ENCODE measurements around the gene APBB2.

DNA sequence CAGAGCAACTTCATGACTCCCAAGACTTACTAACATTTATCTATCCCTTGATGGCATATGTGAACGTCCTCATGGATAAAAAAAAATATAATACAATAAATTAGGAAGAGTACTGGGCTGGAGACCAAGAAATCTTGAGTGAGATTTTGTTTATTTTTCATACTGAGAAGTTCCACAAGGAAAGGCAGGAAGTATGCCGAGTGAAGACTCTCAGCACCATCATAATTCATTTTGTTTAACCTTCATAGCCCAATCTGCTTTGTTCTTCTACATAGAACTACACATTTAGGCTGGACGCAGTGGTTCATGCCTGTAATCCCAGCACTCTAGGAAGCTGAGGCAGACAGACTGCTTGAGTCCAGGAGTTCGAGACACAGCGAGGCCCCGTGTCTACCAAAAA, 266.3 kb downstream of the APBB2 start:
- TF ChIP-seq ZBTB21 (CRISPR knock-in tag; IDR thresholded peaks at IDR 0.05; ENCODE audit: borderline replicate concordance) (no peak), SMAD3 (CRISPR knock-in tag; IDR thresholded peaks at IDR 0.05; ENCODE audit: borderline replicate concordance) (no peak), JUN (CRISPR knock-in tag; IDR thresholded peaks at IDR 0.05) (no peak), IRF2 (CRISPR knock-in tag; IDR thresholded peaks at IDR 0.05; ENCODE audit: borderline replicate concordance, low read depth) (no peak), SMAD4 (CRISPR knock-in tag; IDR thresholded peaks at IDR 0.05) (no peak), SP1 (CRISPR knock-in tag; conservative IDR thresholded peaks at IDR 0.05) (no peak), ETV6 (CRISPR knock-in tag; IDR thresholded peaks at IDR 0.05) (no peak), ZNF416 (CRISPR knock-in tag; IDR thresholded peaks at IDR 0.05) (no peak), FOXJ3 (CRISPR knock-in tag; IDR thresholded peaks at IDR 0.05; ENCODE audit: borderline replicate concordance) (no peak)
- TF ChIP-seq, protein P1, sequence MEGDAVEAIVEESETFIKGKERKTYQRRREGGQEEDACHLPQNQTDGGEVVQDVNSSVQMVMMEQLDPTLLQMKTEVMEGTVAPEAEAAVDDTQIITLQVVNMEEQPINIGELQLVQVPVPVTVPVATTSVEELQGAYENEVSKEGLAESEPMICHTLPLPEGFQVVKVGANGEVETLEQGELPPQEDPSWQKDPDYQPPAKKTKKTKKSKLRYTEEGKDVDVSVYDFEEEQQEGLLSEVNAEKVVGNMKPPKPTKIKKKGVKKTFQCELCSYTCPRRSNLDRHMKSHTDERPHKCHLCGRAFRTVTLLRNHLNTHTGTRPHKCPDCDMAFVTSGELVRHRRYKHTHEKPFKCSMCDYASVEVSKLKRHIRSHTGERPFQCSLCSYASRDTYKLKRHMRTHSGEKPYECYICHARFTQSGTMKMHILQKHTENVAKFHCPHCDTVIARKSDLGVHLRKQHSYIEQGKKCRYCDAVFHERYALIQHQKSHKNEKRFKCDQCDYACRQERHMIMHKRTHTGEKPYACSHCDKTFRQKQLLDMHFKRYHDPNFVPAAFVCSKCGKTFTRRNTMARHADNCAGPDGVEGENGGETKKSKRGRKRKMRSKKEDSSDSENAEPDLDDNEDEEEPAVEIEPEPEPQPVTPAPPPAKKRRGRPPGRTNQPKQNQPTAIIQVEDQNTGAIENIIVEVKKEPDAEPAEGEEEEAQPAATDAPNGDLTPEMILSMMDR (IDR thresholded peaks at IDR 0.05), result no peak
- TF ChIP-seq, protein P2, sequence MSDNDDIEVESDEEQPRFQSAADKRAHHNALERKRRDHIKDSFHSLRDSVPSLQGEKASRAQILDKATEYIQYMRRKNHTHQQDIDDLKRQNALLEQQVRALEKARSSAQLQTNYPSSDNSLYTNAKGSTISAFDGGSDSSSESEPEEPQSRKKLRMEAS (CRISPR knock-in tag; IDR thresholded peaks at IDR 0.05), result no peak
- TF ChIP-seq, protein P3, sequence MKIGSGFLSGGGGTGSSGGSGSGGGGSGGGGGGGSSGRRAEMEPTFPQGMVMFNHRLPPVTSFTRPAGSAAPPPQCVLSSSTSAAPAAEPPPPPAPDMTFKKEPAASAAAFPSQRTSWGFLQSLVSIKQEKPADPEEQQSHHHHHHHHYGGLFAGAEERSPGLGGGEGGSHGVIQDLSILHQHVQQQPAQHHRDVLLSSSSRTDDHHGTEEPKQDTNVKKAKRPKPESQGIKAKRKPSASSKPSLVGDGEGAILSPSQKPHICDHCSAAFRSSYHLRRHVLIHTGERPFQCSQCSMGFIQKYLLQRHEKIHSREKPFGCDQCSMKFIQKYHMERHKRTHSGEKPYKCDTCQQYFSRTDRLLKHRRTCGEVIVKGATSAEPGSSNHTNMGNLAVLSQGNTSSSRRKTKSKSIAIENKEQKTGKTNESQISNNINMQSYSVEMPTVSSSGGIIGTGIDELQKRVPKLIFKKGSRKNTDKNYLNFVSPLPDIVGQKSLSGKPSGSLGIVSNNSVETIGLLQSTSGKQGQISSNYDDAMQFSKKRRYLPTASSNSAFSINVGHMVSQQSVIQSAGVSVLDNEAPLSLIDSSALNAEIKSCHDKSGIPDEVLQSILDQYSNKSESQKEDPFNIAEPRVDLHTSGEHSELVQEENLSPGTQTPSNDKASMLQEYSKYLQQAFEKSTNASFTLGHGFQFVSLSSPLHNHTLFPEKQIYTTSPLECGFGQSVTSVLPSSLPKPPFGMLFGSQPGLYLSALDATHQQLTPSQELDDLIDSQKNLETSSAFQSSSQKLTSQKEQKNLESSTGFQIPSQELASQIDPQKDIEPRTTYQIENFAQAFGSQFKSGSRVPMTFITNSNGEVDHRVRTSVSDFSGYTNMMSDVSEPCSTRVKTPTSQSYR (CRISPR knock-in tag; IDR thresholded peaks at IDR 0.05), result no peak
- TF ChIP-seq, protein P4, sequence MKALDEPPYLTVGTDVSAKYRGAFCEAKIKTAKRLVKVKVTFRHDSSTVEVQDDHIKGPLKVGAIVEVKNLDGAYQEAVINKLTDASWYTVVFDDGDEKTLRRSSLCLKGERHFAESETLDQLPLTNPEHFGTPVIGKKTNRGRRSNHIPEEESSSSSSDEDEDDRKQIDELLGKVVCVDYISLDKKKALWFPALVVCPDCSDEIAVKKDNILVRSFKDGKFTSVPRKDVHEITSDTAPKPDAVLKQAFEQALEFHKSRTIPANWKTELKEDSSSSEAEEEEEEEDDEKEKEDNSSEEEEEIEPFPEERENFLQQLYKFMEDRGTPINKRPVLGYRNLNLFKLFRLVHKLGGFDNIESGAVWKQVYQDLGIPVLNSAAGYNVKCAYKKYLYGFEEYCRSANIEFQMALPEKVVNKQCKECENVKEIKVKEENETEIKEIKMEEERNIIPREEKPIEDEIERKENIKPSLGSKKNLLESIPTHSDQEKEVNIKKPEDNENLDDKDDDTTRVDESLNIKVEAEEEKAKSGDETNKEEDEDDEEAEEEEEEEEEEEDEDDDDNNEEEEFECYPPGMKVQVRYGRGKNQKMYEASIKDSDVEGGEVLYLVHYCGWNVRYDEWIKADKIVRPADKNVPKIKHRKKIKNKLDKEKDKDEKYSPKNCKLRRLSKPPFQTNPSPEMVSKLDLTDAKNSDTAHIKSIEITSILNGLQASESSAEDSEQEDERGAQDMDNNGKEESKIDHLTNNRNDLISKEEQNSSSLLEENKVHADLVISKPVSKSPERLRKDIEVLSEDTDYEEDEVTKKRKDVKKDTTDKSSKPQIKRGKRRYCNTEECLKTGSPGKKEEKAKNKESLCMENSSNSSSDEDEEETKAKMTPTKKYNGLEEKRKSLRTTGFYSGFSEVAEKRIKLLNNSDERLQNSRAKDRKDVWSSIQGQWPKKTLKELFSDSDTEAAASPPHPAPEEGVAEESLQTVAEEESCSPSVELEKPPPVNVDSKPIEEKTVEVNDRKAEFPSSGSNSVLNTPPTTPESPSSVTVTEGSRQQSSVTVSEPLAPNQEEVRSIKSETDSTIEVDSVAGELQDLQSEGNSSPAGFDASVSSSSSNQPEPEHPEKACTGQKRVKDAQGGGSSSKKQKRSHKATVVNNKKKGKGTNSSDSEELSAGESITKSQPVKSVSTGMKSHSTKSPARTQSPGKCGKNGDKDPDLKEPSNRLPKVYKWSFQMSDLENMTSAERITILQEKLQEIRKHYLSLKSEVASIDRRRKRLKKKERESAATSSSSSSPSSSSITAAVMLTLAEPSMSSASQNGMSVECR (CRISPR knock-in tag; IDR thresholded peaks at IDR 0.05; ENCODE audit: borderline replicate concordance), result no peak
- TF ChIP-seq, protein P5, sequence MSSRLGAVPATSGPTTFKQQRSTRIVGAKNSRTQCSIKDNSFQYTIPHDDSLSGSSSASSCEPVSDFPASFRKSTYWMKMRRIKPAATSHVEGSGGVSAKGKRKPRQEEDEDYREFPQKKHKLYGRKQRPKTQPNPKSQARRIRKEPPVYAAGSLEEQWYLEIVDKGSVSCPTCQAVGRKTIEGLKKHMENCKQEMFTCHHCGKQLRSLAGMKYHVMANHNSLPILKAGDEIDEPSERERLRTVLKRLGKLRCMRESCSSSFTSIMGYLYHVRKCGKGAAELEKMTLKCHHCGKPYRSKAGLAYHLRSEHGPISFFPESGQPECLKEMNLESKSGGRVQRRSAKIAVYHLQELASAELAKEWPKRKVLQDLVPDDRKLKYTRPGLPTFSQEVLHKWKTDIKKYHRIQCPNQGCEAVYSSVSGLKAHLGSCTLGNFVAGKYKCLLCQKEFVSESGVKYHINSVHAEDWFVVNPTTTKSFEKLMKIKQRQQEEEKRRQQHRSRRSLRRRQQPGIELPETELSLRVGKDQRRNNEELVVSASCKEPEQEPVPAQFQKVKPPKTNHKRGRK (CRISPR knock-in tag; IDR thresholded peaks at IDR 0.05; ENCODE audit: borderline replicate concordance), result no peak
